ENCODE results near the gene STRAP. TPM values are rescaled to one million over a fixed set of nuclear protein-coding genes. Genes with fewer than 3 reads are reported as not detected.

The STRAP gene
- 10 to 100 TPM; 65.5 to 80.7 TPM for polyA plus RNA-seq

DNA sequence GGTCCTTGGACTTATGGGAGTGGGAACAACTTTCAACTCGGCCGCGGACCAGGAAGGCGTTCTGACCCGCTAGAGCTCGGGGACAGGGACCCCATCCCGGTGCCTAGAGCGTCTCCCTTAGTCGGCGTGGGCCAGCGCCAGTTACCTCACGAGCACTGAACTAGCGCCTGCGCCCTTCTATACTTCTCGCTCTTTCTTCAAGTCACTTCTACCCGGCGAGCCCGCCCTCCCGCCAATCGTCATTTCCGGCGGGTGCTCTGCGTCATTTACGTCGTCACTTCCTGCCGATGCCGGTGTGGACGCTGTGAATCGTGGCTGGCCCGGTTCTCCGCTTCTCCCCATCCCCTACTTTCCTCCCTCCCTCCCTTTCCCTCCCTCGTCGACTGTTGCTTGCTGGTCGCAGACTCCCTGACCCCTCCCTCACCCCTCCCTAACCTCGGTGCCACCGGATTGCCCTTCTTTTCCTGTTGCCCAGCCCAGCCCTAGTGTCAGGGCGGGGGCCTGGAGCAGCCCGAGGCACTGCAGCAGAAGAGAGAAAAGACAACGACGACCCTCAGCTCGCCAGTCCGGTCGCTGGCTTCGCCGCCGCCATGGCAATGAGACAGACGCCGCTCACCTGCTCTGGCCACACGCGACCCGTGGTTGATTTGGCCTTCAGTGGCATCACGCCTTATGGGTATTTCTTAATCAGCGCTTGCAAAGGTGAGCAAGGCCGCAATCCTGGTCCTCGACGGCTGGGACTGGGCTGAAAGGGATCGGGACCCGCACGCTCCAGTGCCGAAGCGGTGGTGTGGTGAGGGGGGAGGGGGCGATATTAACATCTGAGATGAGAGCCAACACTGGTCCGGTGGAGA is at the start of gene STRAP:
Gene STRAP (plus strand): TSS at position 270 of the 854 bp plus-strand sequence. CDS start 321 bp downstream, at position 591.
- 0% methylated on average over 63 of the region's 63 CpGs for WGBS, 2 donors
- Histone ChIP-seq H3K36me3 (ENCODE audit: control insufficient read depth in 2 of 2, insufficient read depth in 2 of 2, low read length in 1 of 2) (peaks cover 0 to 6% of the 10 kb centered on the region in 2 donors), H3K27ac (ENCODE audit: low read depth in 2 of 2, low read length in 1 of 2) (peak within 1 kb of the TSS; percentile 97 to 99), H3K4me3 (ENCODE audit: low read depth in 1 of 2, low read length in 2 of 2) (peak within 1 kb of the TSS; percentile 73 to 87), H3K9me3 (ENCODE audit: control insufficient read depth in 2 of 2, insufficient read depth in 1 of 2, low read depth in 1 of 2, low read length in 1 of 2) (no peaks in the 10 kb centered on the region), H3K27me3 (ENCODE audit: control insufficient read depth in 1 of 2, insufficient read depth in 2 of 2, low read length in 2 of 2) (no peaks in the 10 kb centered on the region), H3K4me1 (ENCODE audit: control insufficient read depth in 2 of 2, insufficient read depth in 2 of 2, low read length in 1 of 2) (no peaks in the 10 kb centered on the region)

- H3K4me3 ChIP-seq (ENCODE audit: low read depth in 1 of 2, low read length in 2 of 2), result no peak overlapping the region
- no peak overlapping the region for H3K27ac ChIP-seq (ENCODE audit: low read depth in 2 of 2, low read length in 1 of 2)
- H3K27me3 ChIP-seq (ENCODE audit: control insufficient read depth in 1 of 2, insufficient read depth in 2 of 2, low read length in 2 of 2), result no peaks in the 10 kb centered on the region
- 73 to 74% methylated on average over 4 of the region's 4 CpGs for WGBS, 2 donors
- no peaks in the 10 kb centered on the region for H3K9me3 ChIP-seq (ENCODE audit: control insufficient read depth in 2 of 2, insufficient read depth in 1 of 2, low read depth in 1 of 2, low read length in 1 of 2)
- H3K4me1 ChIP-seq (ENCODE audit: control insufficient read depth in 2 of 2, insufficient read depth in 2 of 2, low read length in 1 of 2), result no peaks in the 10 kb centered on the region
- no peaks in the 10 kb centered on the region for H3K36me3 ChIP-seq (ENCODE audit: control insufficient read depth in 2 of 2, insufficient read depth in 2 of 2, low read length in 1 of 2)
Observed at GRCh38 chr12:15834575-15834974, 47.6 kb upstream of the STRAP start.

GRCh38 chr12:15837141-15837790 is 44.9 kb upstream of the STRAP start:
- no peaks in the 10 kb centered on the region for H3K9me3 ChIP-seq (ENCODE audit: control insufficient read depth in 2 of 2, insufficient read depth in 1 of 2, low read depth in 1 of 2, low read length in 1 of 2)
- no peaks in the 10 kb centered on the region for H3K27me3 ChIP-seq (ENCODE audit: control insufficient read depth in 1 of 2, insufficient read depth in 2 of 2, low read length in 2 of 2)
- H3K27ac ChIP-seq (ENCODE audit: low read depth in 2 of 2, low read length in 1 of 2), result no peak overlapping the region
- no peaks in the 10 kb centered on the region for H3K36me3 ChIP-seq (ENCODE audit: control insufficient read depth in 2 of 2, insufficient read depth in 2 of 2, low read length in 1 of 2)
- WGBS, 2 donors, result 63 to 66% methylated on average over 5 of the region's 5 CpGs
- H3K4me1 ChIP-seq (ENCODE audit: control insufficient read depth in 2 of 2, insufficient read depth in 2 of 2, low read length in 1 of 2), result no peaks in the 10 kb centered on the region
- no peak overlapping the region for H3K4me3 ChIP-seq (ENCODE audit: low read depth in 1 of 2, low read length in 2 of 2)

DNA sequence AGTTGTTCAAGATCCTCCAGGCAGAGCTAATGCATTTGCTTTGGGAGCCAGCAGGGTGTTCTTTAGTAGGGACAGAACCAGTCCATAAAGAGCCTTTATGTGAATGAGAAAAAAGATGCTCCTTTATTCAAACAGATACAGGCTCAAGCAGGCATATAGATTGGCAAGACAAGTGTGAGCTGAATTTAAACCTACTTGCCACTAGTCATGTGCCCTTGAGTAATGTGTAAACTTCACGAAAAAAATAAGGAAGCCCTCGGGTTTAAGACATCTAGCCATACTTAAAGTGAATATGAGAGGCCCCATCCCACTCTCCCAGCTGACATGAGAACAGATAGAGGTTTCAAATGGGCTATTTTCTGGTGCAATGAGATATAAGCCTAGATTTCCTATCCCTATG is 43.1 kb upstream of the STRAP start:
- Histone ChIP-seq H3K9me3 (ENCODE audit: control insufficient read depth in 2 of 2, insufficient read depth in 1 of 2, low read depth in 1 of 2, low read length in 1 of 2) (no peaks in the 10 kb centered on the region), H3K27ac (ENCODE audit: low read depth in 2 of 2, low read length in 1 of 2) (no peak overlapping the region), H3K4me1 (ENCODE audit: control insufficient read depth in 2 of 2, insufficient read depth in 2 of 2, low read length in 1 of 2) (no peaks in the 10 kb centered on the region), H3K4me3 (ENCODE audit: low read depth in 1 of 2, low read length in 2 of 2) (no peak overlapping the region), H3K27me3 (ENCODE audit: control insufficient read depth in 1 of 2, insufficient read depth in 2 of 2, low read length in 2 of 2) (no peaks in the 10 kb centered on the region), H3K36me3 (ENCODE audit: control insufficient read depth in 2 of 2, insufficient read depth in 2 of 2, low read length in 1 of 2) (no peaks in the 10 kb centered on the region)
- WGBS, 2 donors, result 55 to 75% methylated on average over 2 of the region's 2 CpGs

GRCh38 chr12:15839682-15840081 is 42.5 kb upstream of the STRAP start:
- H3K36me3 ChIP-seq (ENCODE audit: control insufficient read depth in 2 of 2, insufficient read depth in 2 of 2, low read length in 1 of 2), result no peaks in the 10 kb centered on the region
- no peaks in the 10 kb centered on the region for H3K9me3 ChIP-seq (ENCODE audit: control insufficient read depth in 2 of 2, insufficient read depth in 1 of 2, low read depth in 1 of 2, low read length in 1 of 2)
- no peaks in the 10 kb centered on the region for H3K4me1 ChIP-seq (ENCODE audit: control insufficient read depth in 2 of 2, insufficient read depth in 2 of 2, low read length in 1 of 2)
- no peak overlapping the region for H3K27ac ChIP-seq (ENCODE audit: low read depth in 2 of 2, low read length in 1 of 2)
- no peak overlapping the region for H3K4me3 ChIP-seq (ENCODE audit: low read depth in 1 of 2, low read length in 2 of 2)
- H3K27me3 ChIP-seq (ENCODE audit: control insufficient read depth in 1 of 2, insufficient read depth in 2 of 2, low read length in 2 of 2), result no peaks in the 10 kb centered on the region

GRCh38 chr12:15842108-15842507 is 40.1 kb upstream of the STRAP start:
- 81 to 84% methylated on average over 3 of the region's 3 CpGs for WGBS, 2 donors

DNA sequence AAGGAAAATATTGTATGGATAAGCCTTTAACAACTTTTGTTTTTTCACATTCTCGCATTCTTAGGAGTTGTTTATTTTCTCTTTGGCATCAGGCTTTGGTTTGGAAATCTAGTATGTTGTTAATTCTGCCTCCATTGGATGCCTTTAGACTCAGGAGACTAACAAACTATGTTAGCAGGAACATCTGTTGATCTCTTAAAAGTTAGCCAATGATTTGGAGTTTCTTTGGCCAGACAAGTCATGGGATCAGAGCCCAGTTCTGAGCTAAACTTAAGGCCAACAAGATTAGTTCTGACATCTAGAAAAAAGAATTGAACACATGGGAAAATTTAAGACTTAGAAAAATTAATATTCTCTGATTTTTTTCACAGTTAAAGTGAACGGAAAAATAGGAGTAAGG is 35.3 kb upstream of the STRAP start:
- Histone ChIP-seq H3K9me3 (ENCODE audit: control insufficient read depth in 2 of 2, insufficient read depth in 1 of 2, low read depth in 1 of 2, low read length in 1 of 2) (no peaks in the 10 kb centered on the region), H3K36me3 (ENCODE audit: control insufficient read depth in 2 of 2, insufficient read depth in 2 of 2, low read length in 1 of 2) (no peaks in the 10 kb centered on the region), H3K27me3 (ENCODE audit: control insufficient read depth in 1 of 2, insufficient read depth in 2 of 2, low read length in 2 of 2) (no peaks in the 10 kb centered on the region), H3K4me1 (ENCODE audit: control insufficient read depth in 2 of 2, insufficient read depth in 2 of 2, low read length in 1 of 2) (no peaks in the 10 kb centered on the region), H3K27ac (ENCODE audit: low read depth in 2 of 2, low read length in 1 of 2) (no peak overlapping the region), H3K4me3 (ENCODE audit: low read depth in 1 of 2, low read length in 2 of 2) (no peak overlapping the region)
- WGBS, 2 donors, result 57 to 60% methylated on average over 2 of the region's 2 CpGs

More at GRCh38 chr12:15842108-15842507, 40.1 kb upstream of the STRAP start:
- Histone ChIP-seq H3K27me3 (ENCODE audit: control insufficient read depth in 1 of 2, insufficient read depth in 2 of 2, low read length in 2 of 2) (no peaks in the 10 kb centered on the region), H3K9me3 (ENCODE audit: control insufficient read depth in 2 of 2, insufficient read depth in 1 of 2, low read depth in 1 of 2, low read length in 1 of 2) (no peaks in the 10 kb centered on the region), H3K36me3 (ENCODE audit: control insufficient read depth in 2 of 2, insufficient read depth in 2 of 2, low read length in 1 of 2) (no peaks in the 10 kb centered on the region), H3K4me3 (ENCODE audit: low read depth in 1 of 2, low read length in 2 of 2) (no peak overlapping the region), H3K27ac (ENCODE audit: low read depth in 2 of 2, low read length in 1 of 2) (no peak overlapping the region), H3K4me1 (ENCODE audit: control insufficient read depth in 2 of 2, insufficient read depth in 2 of 2, low read length in 1 of 2) (no peaks in the 10 kb centered on the region)

GRCh38 chr12:15848606-15849005 is 33.6 kb upstream of the STRAP start:
- Histone ChIP-seq H3K9me3 (ENCODE audit: control insufficient read depth in 2 of 2, insufficient read depth in 1 of 2, low read depth in 1 of 2, low read length in 1 of 2) (no peaks in the 10 kb centered on the region), H3K36me3 (ENCODE audit: control insufficient read depth in 2 of 2, insufficient read depth in 2 of 2, low read length in 1 of 2) (no peaks in the 10 kb centered on the region), H3K27me3 (ENCODE audit: control insufficient read depth in 1 of 2, insufficient read depth in 2 of 2, low read length in 2 of 2) (no peaks in the 10 kb centered on the region), H3K4me1 (ENCODE audit: control insufficient read depth in 2 of 2, insufficient read depth in 2 of 2, low read length in 1 of 2) (no peaks in the 10 kb centered on the region), H3K4me3 (ENCODE audit: low read depth in 1 of 2, low read length in 2 of 2) (no peak overlapping the region), H3K27ac (ENCODE audit: low read depth in 2 of 2, low read length in 1 of 2) (no peak overlapping the region)
- 86 to 95% methylated on average over 1 of the region's 1 CpG for WGBS, 2 donors

DNA sequence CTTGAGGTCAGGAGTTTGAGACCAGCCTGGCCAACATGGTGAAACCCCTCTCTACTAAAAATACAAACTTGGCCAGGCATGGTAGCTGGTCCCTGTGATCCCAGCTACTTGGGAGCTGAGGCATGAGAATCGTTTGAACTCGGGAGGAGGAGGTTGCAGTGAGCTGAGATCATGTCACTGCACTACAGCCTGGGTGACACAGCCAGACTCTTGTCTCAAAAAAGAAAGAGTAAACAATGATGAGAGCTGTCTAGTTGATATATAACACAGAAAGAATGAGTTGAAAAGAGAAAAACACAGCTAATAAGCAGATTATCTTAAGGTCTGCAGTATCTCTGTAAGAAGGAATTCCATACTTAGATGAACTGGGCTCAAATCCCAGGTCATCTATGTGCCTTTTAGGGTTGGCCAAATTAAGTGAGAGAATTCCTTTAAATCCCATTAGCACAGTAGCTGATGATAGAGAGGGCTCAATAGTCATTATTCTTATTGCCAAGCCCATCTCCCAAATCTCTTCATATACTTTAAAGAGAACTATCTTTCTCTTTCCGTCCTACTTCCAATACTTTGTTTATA is 31.1 kb upstream of the STRAP start:
- no peaks in the 10 kb centered on the region for H3K4me1 ChIP-seq (ENCODE audit: control insufficient read depth in 2 of 2, insufficient read depth in 2 of 2, low read length in 1 of 2)

More for the DNA sequence above, 31.1 kb upstream of the STRAP start:
- H3K27ac ChIP-seq (ENCODE audit: low read depth in 2 of 2, low read length in 1 of 2), result no peak overlapping the region
- no peaks in the 10 kb centered on the region for H3K27me3 ChIP-seq (ENCODE audit: control insufficient read depth in 1 of 2, insufficient read depth in 2 of 2, low read length in 2 of 2)
- H3K9me3 ChIP-seq (ENCODE audit: control insufficient read depth in 2 of 2, insufficient read depth in 1 of 2, low read depth in 1 of 2, low read length in 1 of 2), result no peaks in the 10 kb centered on the region
- H3K4me3 ChIP-seq (ENCODE audit: low read depth in 1 of 2, low read length in 2 of 2), result no peak overlapping the region
- 59 to 65% methylated on average over 3 of the region's 3 CpGs for WGBS, 2 donors
- H3K36me3 ChIP-seq (ENCODE audit: control insufficient read depth in 2 of 2, insufficient read depth in 2 of 2, low read length in 1 of 2), result no peaks in the 10 kb centered on the region
